AG10803 (cell line): ENCODE measurements around the gene DCAF4.
A peak's percentile ranks its signal among the peaks of the same experiment; 100 is the strongest.

Source experiments
- DNase-seq: peaks from one replicate; pipeline ENCODE4 v3.0.0; 2010; ENCODE audit warnings: low read depth
- H3K4me3 ChIP-seq: 2 replicates; pipeline ENCODE4 v1.5.1; 2011; ENCODE audit warnings: mild to moderate bottlenecking, low read length, control low read depth
- CTCF ChIP-seq: conservative IDR thresholded peaks from 2 replicates; pipeline ENCODE4 v1.5.1; 2011; ENCODE audit warnings: mild to moderate bottlenecking, low read length, control low read depth, inconsistent platforms

DCAF4 gene

GRCh38 chr14:72970058-72970630, 43.9 kb downstream of the DCAF4 start:
- DNase-seq, result no peak
- TF ChIP-seq CTCF, result no peak
- no peak overlapping the region for H3K4me3 ChIP-seq

GRCh38 chr14:72970824-72971434, 44.7 kb downstream of the DCAF4 start:
- no peak for TF ChIP-seq CTCF
- no peak for DNase-seq
- no peak overlapping the region for H3K4me3 ChIP-seq

GRCh38 chr14:72974661-72975060, 48.4 kb downstream of the DCAF4 start:
- no peak overlapping the region for H3K4me3 ChIP-seq
- no peak for TF ChIP-seq CTCF
- no peak for DNase-seq

GRCh38 chr14:72975770-72976169, 49.5 kb downstream of the DCAF4 start:
- DNase-seq, result no peak
- TF ChIP-seq CTCF, result no peak
- no peak overlapping the region for H3K4me3 ChIP-seq

- DNase-seq, result no peak
- no peak for TF ChIP-seq CTCF
- no peak overlapping the region for H3K4me3 ChIP-seq
These were observed 52.6 kb downstream of the DCAF4 start for GRCh38 chr14:72978856-72979255.

- DNase-seq, result no peak
- no peak overlapping the region for H3K4me3 ChIP-seq
- TF ChIP-seq CTCF, result no peak
These were observed 54.6 kb downstream of the DCAF4 start for GRCh38 chr14:72980863-72981262.

- H3K4me3 ChIP-seq, result no peak overlapping the region
- no peak for TF ChIP-seq CTCF
- DNase-seq, result peak; percentile 43
These were observed 56.0 kb downstream of the DCAF4 start for GRCh38 chr14:72982146-72982708.
